ACC112 (cell line): ENCODE measurements around the gene CDH23.

Source experiments
- H2AFZ ChIP-seq: fragments of 200-600 bp; sonication (generic); one replicate; pipeline ENCODE4 v1.6.0; 2017; ENCODE audit warnings: antibody characterized with exemption, low read length; ENCODE audit not compliant: unreplicated experiment
- H3K27ac ChIP-seq: fragments of 200-600 bp; sonication (generic); 2 replicates; pipeline ENCODE4 v1.5.1; 2014; ENCODE audit warnings: low read depth, mild to moderate bottlenecking, antibody characterized with exemption, low read length, moderate library complexity
- H3K27me3 ChIP-seq: fragments of 200-600 bp; sonication (generic); 2 replicates; pipeline ENCODE4 v1.6.1; 2014; ENCODE audit warnings: mild to moderate bottlenecking, antibody characterized with exemption, low read length, moderate library complexity, mixed read lengths; ENCODE audit not compliant: insufficient read depth
- H3K36me3 ChIP-seq: fragments of 200-600 bp; sonication (generic); 2 replicates; pipeline ENCODE4 v1.6.1; 2016; ENCODE audit warnings: mild to moderate bottlenecking, antibody characterized with exemption, low read length, moderate library complexity, mixed read lengths; ENCODE audit not compliant: insufficient read depth
- H3K4me1 ChIP-seq: fragments of 200-600 bp; sonication (generic); one replicate; pipeline ENCODE4 v1.6.1; 2016; ENCODE audit warnings: low read length, mixed read lengths; ENCODE audit not compliant: insufficient read depth, unreplicated experiment, control insufficient read depth
- H3K4me3 ChIP-seq: fragments of 200-600 bp; sonication (generic); 2 replicates; pipeline ENCODE4 v1.5.1; 2014; ENCODE audit warnings: mild to moderate bottlenecking, low read depth, low read length
- H3K79me2 ChIP-seq: fragments of 200-600 bp; sonication (generic); one replicate; pipeline ENCODE4 v1.6.0; 2016; ENCODE audit warnings: low read length; ENCODE audit not compliant: control insufficient read depth, unreplicated experiment, insufficient read depth

Gene CDH23

DNA sequence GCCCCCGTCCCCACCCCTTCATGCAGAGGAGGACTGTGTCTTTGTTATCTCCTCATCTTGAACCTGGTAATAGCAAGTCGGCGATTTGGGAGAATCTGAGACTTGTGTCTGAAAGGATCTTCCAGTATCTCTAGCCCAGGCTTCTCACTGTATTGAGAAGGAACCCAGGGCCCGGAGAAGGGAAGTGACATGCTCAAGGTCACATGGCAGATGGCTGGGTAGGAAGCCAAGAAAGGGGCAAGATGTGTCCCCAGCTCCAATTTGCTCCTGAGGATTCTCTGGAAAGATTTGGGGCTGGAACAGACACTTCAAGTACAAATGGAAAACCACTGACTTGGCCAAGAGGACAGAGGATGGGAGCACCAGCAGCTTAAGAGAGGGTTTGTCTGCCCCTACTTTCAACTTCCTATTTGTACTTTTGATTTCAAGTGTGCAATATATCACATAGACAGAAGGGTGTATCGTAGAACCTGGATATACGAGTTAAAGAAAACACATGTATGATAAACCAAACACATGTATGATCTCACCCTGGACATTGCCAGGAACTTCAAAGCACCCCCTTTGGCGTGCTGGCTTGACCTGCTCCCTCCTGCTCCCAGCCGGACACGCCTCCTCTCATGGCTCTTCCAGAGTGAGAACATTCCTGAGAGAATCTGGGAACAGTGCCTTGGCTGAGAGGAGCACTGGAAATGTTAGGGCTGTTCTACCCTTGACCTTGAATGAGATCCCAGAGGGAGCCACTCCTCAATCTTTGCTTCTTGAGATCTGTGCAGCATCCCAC is 79.7 kb downstream of the CDH23 start:
- Histone ChIP-seq H3K27ac (no peak overlapping the region), H3K27me3 (peaks cover 39% of the 10 kb centered on the region), H3K4me1 (no peaks in the 10 kb centered on the region), H2AFZ (no peak overlapping the region), H3K4me3 (no peak overlapping the region), H3K36me3 (no peaks in the 10 kb centered on the region), H3K79me2 (no peaks in the 10 kb centered on the region)

GRCh38 chr10:71478173-71478572 is 81.5 kb downstream of the CDH23 start:
- Histone ChIP-seq H2AFZ (no peak overlapping the region), H3K27ac (no peak overlapping the region), H3K27me3 (peaks cover 51% of the 10 kb centered on the region), H3K79me2 (no peaks in the 10 kb centered on the region), H3K36me3 (no peaks in the 10 kb centered on the region), H3K4me3 (no peak overlapping the region), H3K4me1 (no peaks in the 10 kb centered on the region)

GRCh38 chr10:71478813-71479365 is 82.2 kb downstream of the CDH23 start:
- Histone ChIP-seq H2AFZ (no peak overlapping the region), H3K27me3 (peaks cover 57% of the 10 kb centered on the region), H3K4me1 (no peaks in the 10 kb centered on the region), H3K4me3 (no peak overlapping the region), H3K79me2 (no peaks in the 10 kb centered on the region), H3K36me3 (no peaks in the 10 kb centered on the region), H3K27ac (no peak overlapping the region)

DNA sequence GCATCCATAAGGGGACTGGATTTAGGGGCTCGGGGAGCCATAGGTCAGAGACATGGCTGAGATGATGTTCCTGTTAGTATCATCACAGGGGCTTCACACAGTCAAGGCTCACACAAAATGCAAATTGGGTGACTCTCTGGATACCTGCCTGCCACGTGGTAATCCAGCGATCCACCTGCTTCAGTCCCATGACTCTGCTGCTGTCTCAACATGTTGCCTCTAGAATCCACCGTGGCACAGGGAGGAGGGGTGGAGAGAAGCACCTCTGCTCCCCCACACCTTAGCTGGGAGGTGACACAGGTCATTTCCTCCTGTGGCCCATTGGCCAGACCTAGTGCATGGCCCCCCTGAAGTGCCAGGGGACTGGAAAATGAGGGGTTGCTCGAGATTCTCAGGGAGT is 83.1 kb downstream of the CDH23 start:
- no peaks in the 10 kb centered on the region for H3K79me2 ChIP-seq
- H2AFZ ChIP-seq, result no peak overlapping the region
- no peaks in the 10 kb centered on the region for H3K4me1 ChIP-seq
- no peak overlapping the region for H3K27ac ChIP-seq
- H3K4me3 ChIP-seq, result no peak overlapping the region
- H3K36me3 ChIP-seq, result no peaks in the 10 kb centered on the region
- peaks cover 62% of the 10 kb centered on the region for H3K27me3 ChIP-seq

DNA sequence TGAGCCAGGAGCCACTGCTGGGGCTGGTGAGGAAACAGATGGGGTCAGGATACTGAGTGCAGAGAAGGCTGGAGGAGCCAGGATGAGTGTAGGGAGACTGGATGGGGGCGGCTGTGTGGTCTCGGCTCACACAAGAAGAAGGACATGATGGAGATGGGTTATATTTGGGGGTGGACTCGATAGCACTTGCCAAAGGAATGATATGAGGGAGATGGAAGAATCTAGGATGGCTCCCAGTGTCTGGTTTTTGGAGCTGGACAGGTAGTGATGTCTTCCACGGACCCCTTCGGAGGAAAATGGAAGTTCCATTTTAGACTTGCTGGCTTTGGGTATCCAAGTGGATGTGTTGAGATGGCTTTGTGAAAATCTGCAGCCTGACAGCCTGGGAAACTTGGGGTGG is 83.9 kb downstream of the CDH23 start:
- Histone ChIP-seq H3K27ac (no peak overlapping the region), H3K4me3 (no peak overlapping the region), H3K36me3 (no peaks in the 10 kb centered on the region), H3K27me3 (peaks cover 61% of the 10 kb centered on the region), H3K4me1 (no peaks in the 10 kb centered on the region), H2AFZ (no peak overlapping the region), H3K79me2 (no peaks in the 10 kb centered on the region)

GRCh38 chr10:71481746-71482410 is 85.2 kb downstream of the CDH23 start:
- no peaks in the 10 kb centered on the region for H3K36me3 ChIP-seq
- H2AFZ ChIP-seq, result no peak overlapping the region
- H3K79me2 ChIP-seq, result no peaks in the 10 kb centered on the region
- no peaks in the 10 kb centered on the region for H3K4me1 ChIP-seq
- no peak overlapping the region for H3K27ac ChIP-seq
- peaks cover 61% of the 10 kb centered on the region for H3K27me3 ChIP-seq
- no peak overlapping the region for H3K4me3 ChIP-seq

DNA sequence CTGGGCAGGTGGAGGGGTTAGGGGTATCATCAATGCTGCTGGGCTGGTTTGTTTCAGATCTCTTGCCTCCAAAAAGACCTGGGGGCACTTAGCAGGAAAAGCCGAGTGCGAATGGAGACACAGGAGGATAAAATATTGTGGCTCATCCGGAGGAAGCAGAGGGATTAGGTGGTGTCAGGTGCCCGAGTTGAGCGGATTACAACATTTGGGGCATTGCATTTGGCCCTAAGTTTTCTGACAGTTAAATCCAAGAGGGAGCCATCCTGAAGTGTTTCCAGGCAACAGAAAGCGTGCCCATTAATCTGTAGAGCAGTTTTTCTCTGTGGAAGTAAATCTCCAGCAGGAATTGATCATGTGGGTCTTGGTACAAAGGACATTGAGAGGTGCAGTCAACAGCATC is 85.9 kb downstream of the CDH23 start:
- H3K4me3 ChIP-seq, result no peak overlapping the region
- peaks cover 59% of the 10 kb centered on the region for H3K27me3 ChIP-seq
- H2AFZ ChIP-seq, result no peak overlapping the region
- no peaks in the 10 kb centered on the region for H3K36me3 ChIP-seq
- H3K4me1 ChIP-seq, result no peaks in the 10 kb centered on the region
- H3K79me2 ChIP-seq, result no peaks in the 10 kb centered on the region
- no peak overlapping the region for H3K27ac ChIP-seq

DNA sequence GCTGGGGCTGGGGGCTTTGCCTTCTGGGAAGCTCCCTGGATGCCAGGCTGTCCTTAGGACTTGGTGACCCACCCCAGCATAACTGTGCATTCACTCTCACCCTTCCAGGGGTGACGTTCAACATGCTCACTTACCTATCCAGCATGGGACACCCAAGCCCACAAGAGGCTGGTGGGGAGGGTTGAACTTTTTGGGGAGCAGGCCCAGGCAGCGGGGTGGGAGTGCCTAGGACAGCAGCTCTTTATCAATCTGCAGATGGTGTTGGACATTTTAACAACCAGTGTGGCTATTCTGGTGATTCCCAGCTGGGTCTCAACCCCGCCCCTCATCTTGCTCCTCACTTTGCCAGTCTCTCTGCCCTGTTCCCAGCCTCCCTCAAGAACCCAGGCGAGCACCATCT is 86.4 kb downstream of the CDH23 start:
- Histone ChIP-seq H3K27me3 (peaks cover 54% of the 10 kb centered on the region), H3K79me2 (no peaks in the 10 kb centered on the region), H2AFZ (no peak overlapping the region), H3K4me3 (no peak overlapping the region), H3K27ac (no peak overlapping the region), H3K4me1 (no peaks in the 10 kb centered on the region), H3K36me3 (no peaks in the 10 kb centered on the region)

DNA sequence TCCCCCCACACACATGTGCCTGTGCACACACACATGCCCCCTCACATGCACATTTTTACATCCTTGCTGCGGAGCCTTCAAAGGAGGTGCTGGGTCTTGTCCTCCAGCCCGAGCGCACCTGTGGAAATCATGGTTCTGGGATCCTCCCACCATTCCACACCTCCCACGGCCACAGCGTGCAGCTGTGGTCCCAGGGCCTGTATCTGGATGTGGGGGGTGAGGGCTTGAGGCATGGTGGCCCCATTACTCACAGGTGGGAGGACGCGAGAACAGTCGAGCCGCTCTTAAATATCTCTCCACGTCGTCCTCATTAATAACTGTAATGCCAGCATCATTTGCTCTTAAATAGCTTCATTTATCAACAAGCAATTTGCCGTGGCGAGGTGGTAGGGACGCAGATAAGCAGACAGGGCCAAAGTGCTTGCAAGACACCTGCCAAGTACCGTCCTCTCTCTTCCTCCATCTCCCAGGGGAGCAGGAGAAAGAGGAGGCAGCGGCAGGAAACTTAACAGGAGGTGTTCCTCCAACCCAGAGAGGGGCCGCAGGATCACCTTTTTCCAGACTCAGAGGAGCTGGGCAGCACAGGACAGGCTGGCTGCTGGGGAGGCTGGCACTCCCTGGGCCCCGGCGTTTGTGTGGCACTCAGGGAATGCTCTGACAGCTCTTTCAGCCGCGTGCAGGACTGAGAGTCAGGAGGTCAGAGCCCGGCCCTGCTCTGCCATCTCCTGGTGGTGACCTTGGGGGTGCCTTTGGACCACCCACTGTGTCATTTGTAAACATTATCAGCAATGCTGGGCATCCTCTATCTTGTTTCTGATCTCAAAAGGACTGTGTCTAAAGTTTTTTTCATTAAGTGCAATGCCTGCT is 87.4 kb downstream of the CDH23 start:
- peaks cover 44% of the 10 kb centered on the region for H3K27me3 ChIP-seq
- H3K27ac ChIP-seq, result no peak overlapping the region
- no peaks in the 10 kb centered on the region for H3K36me3 ChIP-seq
- H3K4me3 ChIP-seq, result no peak overlapping the region
- no peaks in the 10 kb centered on the region for H3K4me1 ChIP-seq
- no peaks in the 10 kb centered on the region for H3K79me2 ChIP-seq
- no peak overlapping the region for H2AFZ ChIP-seq

DNA sequence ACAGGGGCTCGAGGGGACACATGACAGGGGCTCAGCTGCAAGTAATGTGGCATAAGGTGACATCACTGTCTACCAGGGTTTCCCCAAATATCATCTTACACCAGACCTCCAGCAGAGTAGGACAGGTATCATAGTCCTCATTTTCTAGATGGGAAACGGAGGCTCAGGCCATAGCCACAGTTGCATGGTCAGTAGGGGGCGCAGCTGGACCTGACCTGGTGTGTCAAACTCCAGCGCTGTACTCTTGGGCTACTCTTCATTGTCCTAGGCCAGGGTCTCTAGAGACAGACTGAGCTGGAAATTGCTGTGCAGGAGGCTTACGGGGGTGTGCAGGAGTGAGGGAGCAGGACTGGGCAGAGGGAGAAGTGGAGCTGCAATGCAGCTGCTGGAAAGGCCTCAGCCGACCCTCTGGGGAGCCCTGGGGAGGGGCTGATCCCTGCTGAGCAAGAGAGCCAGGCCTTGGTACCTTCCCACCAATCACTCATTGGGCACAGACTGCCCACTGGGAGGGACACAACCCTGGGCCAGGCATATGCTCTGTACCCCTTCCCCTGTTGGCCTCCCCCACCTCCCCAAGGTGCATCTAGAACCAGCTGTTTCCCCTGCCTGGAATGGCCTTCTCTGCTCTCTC is 89.9 kb downstream of the CDH23 start:
- Histone ChIP-seq H3K27ac (no peak overlapping the region), H3K4me1 (no peaks in the 10 kb centered on the region), H3K36me3 (no peaks in the 10 kb centered on the region)

More for the DNA sequence above, 89.9 kb downstream of the CDH23 start:
- no peak overlapping the region for H2AFZ ChIP-seq
- H3K79me2 ChIP-seq, result no peaks in the 10 kb centered on the region
- H3K4me3 ChIP-seq, result no peak overlapping the region
- H3K27me3 ChIP-seq, result peaks cover 35% of the 10 kb centered on the region
